Panc1 (cell line): ENCODE data around the gene DOCK3. TPM values are rescaled to one million over a fixed set of nuclear protein-coding genes. Genes with fewer than 3 reads are reported as not detected.

Experiments
- ATAC-seq: fragments of 200-7000 bp; cut with Tn5 transposase; 2 replicates; pipeline ENCODE4 v1.9.1; 2020; ENCODE audit warnings: mild to moderate bottlenecking, moderate library complexity
- BruUV-seq: library from RNA; stranded (reverse); fragments of 400-500 nt; replicated peaks from 2 replicates; lab custom pipeline; 2021; lab: Mats Ljungman, UMichigan
- CTCF ChIA-PET: fragments of 300-600 bp; sonication (Branson Sonifier 250); formaldehyde crosslinking; loops from one replicate; lab custom pipeline; 2022; ENCODE audit warnings: antibody characterized with exemption; lab: Charles Lee
- POLR2A ChIA-PET: fragments of 300-600 bp; sonication (Branson Sonifier 250); formaldehyde crosslinking; loops from one replicate; lab custom pipeline; 2022; ENCODE audit warnings: antibody characterized with exemption; lab: Charles Lee
- DNase-seq: peaks from one replicate; pipeline ENCODE4 v3.0.0-alpha.2; 2010; ENCODE audit warnings: low read depth, low spot score
- H3K27ac ChIP-seq: 2 replicates; pipeline ENCODE4 v1.5.1; 2011; ENCODE audit warnings: mild to moderate bottlenecking, low read length, inconsistent platforms
- H3K27me3 ChIP-seq: fragments of 200-500 bp; sonication (Bioruptor generic); 2 replicates; pipeline ENCODE4 v1.6.0; 2014; ENCODE audit warnings: low read length, inconsistent platforms; ENCODE audit not compliant: control insufficient read depth, insufficient read depth
- H3K36me3 ChIP-seq: fragments of 200-500 bp; sonication (Bioruptor generic); 2 replicates; pipeline ENCODE4 v1.5.1; 2014; ENCODE audit warnings: inconsistent platforms, mild to moderate bottlenecking, low read length, moderate library complexity; ENCODE audit not compliant: control insufficient read depth, insufficient read depth
- H3K4me1 ChIP-seq: 2 replicates; pipeline ENCODE4 v1.5.1; 2011; ENCODE audit warnings: inconsistent platforms, mild to moderate bottlenecking, low read length, moderate library complexity; ENCODE audit not compliant: control insufficient read depth, insufficient read depth
- H3K4me3 ChIP-seq, 2 experiments: 2 replicates each; pipeline ENCODE4 v1.5.1; 2011 to 2012; ENCODE audit warnings: low read depth in 2 of 2, low read length in 2 of 2, mild to moderate bottlenecking in 2 of 2, inconsistent platforms in 1 of 2, moderate library complexity in 1 of 2
- H3K9me3 ChIP-seq: fragments of 200-500 bp; sonication (Bioruptor generic); 2 replicates; pipeline ENCODE4 v1.5.1; 2014; ENCODE audit warnings: low read depth, mild to moderate bottlenecking, inconsistent platforms, low read length, moderate library complexity; ENCODE audit not compliant: control insufficient read depth, insufficient read depth
- CTCF ChIP-seq: fragments of 450-650 bp; IDR thresholded peaks from 2 replicates; pipeline ENCODE4 v1.5.1; 2017; ENCODE audit warnings: mild to moderate bottlenecking
- POLR2AphosphoS5 ChIP-seq: IDR thresholded peaks from 2 replicates; pipeline ENCODE4 v1.6.1; 2012; ENCODE audit warnings: mild to moderate bottlenecking, low read depth, low read length, moderate library complexity
- SIN3A ChIP-seq: IDR thresholded peaks from 2 replicates; pipeline ENCODE4 v1.6.1; 2012; ENCODE audit warnings: low read depth, mild to moderate bottlenecking, low read length, moderate library complexity, borderline replicate concordance; ENCODE audit not compliant: insufficient read depth
- TCF7L2 ChIP-seq: IDR thresholded peaks from 2 replicates; pipeline ENCODE4 v1.6.1; 2011; ENCODE audit warnings: mild to moderate bottlenecking, low read depth, low read length, inconsistent platforms
- in situ Hi-C: cut with HindIII; loops from 2 replicates; pipeline ENCODE4 v1.10.0; 2016; ENCODE audit warnings: low sequenced_read_pairs, low pct_unique_long_range_greater_than_20kb
- intact Hi-C: fragments of 100-400 bp; cut with micrococcal nuclease; formaldehyde crosslinking; loops from one replicate; pipeline ENCODE4 v1.10.0; 2022; ENCODE audit not compliant: unreplicated experiment
- total RNA-seq: library from RNA; stranded (reverse); gene quantifications from one replicate; pipeline ENCODE4 v1.2.1, GENCODE V29; 2021; ENCODE audit not compliant: unreplicated experiment
- TF ChIP-seq, protein P1 (sequence below), 2 experiments: IDR thresholded peaks; 2 replicates each; pipeline ENCODE4 v1.6.1; 2011 to 2012; ENCODE audit warnings: low read depth in 2 of 2, control low read depth in 1 of 2, low read length in 1 of 2, mild to moderate bottlenecking in 1 of 2, moderate library complexity in 1 of 2; ENCODE audit not compliant: insufficient read depth in 1 of 2

The DOCK3 gene
- total RNA-seq, 1 experiment from 2014 or later: 0.21 TPM

GRCh38 chr3:51002495-51002894 is 327.8 kb downstream of the DOCK3 start:
- no peaks in the 10 kb centered on the region for H3K36me3 ChIP-seq
- BruUV-seq: no TSS peak
- ATAC-seq: no peak
- ChIA-PET POLR2A (no interaction called here), CTCF (no interaction called here)
- no peak for TF ChIP-seq SIN3A
- no peak for TF ChIP-seq POLR2AphosphoS5
- no peak for TF ChIP-seq CTCF
- no peak for TF ChIP-seq TCF7L2
- TF ChIP-seq, protein P1, sequence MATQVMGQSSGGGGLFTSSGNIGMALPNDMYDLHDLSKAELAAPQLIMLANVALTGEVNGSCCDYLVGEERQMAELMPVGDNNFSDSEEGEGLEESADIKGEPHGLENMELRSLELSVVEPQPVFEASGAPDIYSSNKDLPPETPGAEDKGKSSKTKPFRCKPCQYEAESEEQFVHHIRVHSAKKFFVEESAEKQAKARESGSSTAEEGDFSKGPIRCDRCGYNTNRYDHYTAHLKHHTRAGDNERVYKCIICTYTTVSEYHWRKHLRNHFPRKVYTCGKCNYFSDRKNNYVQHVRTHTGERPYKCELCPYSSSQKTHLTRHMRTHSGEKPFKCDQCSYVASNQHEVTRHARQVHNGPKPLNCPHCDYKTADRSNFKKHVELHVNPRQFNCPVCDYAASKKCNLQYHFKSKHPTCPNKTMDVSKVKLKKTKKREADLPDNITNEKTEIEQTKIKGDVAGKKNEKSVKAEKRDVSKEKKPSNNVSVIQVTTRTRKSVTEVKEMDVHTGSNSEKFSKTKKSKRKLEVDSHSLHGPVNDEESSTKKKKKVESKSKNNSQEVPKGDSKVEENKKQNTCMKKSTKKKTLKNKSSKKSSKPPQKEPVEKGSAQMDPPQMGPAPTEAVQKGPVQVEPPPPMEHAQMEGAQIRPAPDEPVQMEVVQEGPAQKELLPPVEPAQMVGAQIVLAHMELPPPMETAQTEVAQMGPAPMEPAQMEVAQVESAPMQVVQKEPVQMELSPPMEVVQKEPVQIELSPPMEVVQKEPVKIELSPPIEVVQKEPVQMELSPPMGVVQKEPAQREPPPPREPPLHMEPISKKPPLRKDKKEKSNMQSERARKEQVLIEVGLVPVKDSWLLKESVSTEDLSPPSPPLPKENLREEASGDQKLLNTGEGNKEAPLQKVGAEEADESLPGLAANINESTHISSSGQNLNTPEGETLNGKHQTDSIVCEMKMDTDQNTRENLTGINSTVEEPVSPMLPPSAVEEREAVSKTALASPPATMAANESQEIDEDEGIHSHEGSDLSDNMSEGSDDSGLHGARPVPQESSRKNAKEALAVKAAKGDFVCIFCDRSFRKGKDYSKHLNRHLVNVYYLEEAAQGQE (IDR thresholded peaks at IDR 0.05; ENCODE audit: insufficient read depth in 1 of 2, low read depth in 2 of 2, low read length in 1 of 2): no peak
- H3K27ac ChIP-seq: no peak overlapping the region
- in situ Hi-C loops: no loop called here
- H3K4me3 ChIP-seq: no peak overlapping the region
- no peaks in the 10 kb centered on the region for H3K27me3 ChIP-seq
- no peaks in the 10 kb centered on the region for H3K4me1 ChIP-seq
- H3K9me3 ChIP-seq: no peaks in the 10 kb centered on the region
- intact Hi-C loops: no loop called here
- no peak for DNase-seq

DNA sequence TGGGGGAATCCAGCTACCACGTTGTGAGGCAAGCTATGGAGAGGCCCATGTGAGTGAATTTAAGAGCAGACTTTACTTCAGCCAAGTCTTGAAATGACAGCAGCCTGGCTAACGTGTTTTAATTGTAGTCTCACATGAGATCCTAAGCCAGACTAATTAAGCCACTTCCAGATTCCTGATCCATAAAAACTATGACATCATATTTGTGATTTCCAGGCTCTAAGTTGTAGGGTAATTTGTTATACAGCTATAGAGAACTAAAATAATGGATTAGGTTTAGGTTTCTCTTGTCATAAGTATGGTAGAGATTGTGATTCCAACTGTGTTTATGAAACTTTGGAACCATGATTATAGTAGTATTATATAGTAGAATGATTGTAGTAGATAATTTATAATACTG is 329.5 kb downstream of the DOCK3 start:
- ChIA-PET POLR2A (no interaction called here), CTCF (no interaction called here)
- TF ChIP-seq TCF7L2 (no peak), POLR2AphosphoS5 (no peak), SIN3A (no peak), CTCF (no peak)
- TF ChIP-seq, protein P1 (IDR thresholded peaks at IDR 0.05; ENCODE audit: insufficient read depth in 1 of 2, low read depth in 2 of 2, low read length in 1 of 2): no peak
- intact Hi-C loops (no loop called here), in situ Hi-C loops (no loop called here)
- ATAC-seq (no peak), DNase-seq (no peak)
- Histone ChIP-seq H3K4me3 (no peak overlapping the region), H3K9me3 (no peaks in the 10 kb centered on the region), H3K27me3 (no peaks in the 10 kb centered on the region), H3K4me1 (no peaks in the 10 kb centered on the region), H3K36me3 (no peaks in the 10 kb centered on the region), H3K27ac (no peak overlapping the region)
- BruUV-seq: no TSS peak
